GM12878 (cell line): ENCODE measurements around the gene RSPRY1. TPM values are rescaled to one million over a fixed set of nuclear protein-coding genes. Genes with fewer than 3 reads are reported as not detected.

Source experiments
- ATF7 ChIP-seq: fragments of 450-650 bp; IDR thresholded peaks from 2 replicates; pipeline ENCODE4 v1.6.1; 2016; ENCODE audit warnings: low read depth, mild to moderate bottlenecking
- BHLHE40 ChIP-seq, 2 experiments: fragments of 450-650 bp in 1 of 2; IDR thresholded peaks; 2 replicates each; pipeline ENCODE4 v1.6.1; 2011 to 2017; ENCODE audit warnings: low read depth in 2 of 2, borderline replicate concordance in 1 of 2, improper control_type of control experiment in 1 of 2, low read length in 1 of 2, mild to moderate bottlenecking in 1 of 2
- BMI1 ChIP-seq: fragments of 450-650 bp; IDR thresholded peaks from 2 replicates; pipeline ENCODE4 v1.6.1; 2016; ENCODE audit warnings: mild to moderate bottlenecking, moderate library complexity, borderline replicate concordance
- CHD2 ChIP-seq: IDR thresholded peaks from 2 replicates; pipeline ENCODE4 v1.6.1; 2011; ENCODE audit warnings: low read depth, low read length, improper control_type of control experiment, borderline replicate concordance
- CHD4 ChIP-seq: fragments of 200-600 bp; sonication (generic); IDR thresholded peaks from 2 replicates; pipeline ENCODE4 v1.6.1; 2016; ENCODE audit warnings: mild to moderate bottlenecking
- DPF2 ChIP-seq: fragments of 450-650 bp; IDR thresholded peaks from 2 replicates; pipeline ENCODE4 v1.6.1; 2017; ENCODE audit warnings: mild to moderate bottlenecking
- ELK1 ChIP-seq: IDR thresholded peaks from 2 replicates; pipeline ENCODE4 v1.6.1; 2012; ENCODE audit warnings: low read depth, low read length, improper control_type of control experiment
- EP300 ChIP-seq, 2 experiments: fragments of 150-350 bp in 1 of 2; IDR thresholded peaks; 2 replicates each; pipeline ENCODE4 v1.6.1; 2011 to 2012; ENCODE audit warnings: low read depth in 2 of 2, low read length in 2 of 2, borderline replicate concordance in 1 of 2, improper control_type of control experiment in 1 of 2, inconsistent platforms in 1 of 2; ENCODE audit not compliant: control insufficient read depth in 1 of 2
- JUNB ChIP-seq: IDR thresholded peaks from 2 replicates; pipeline ENCODE4 v1.6.1; 2016; ENCODE audit warnings: antibody characterized with exemption, mild to moderate bottlenecking
- MAX ChIP-seq: IDR thresholded peaks from 2 replicates; pipeline ENCODE4 v1.6.1; 2012; ENCODE audit warnings: low read depth, low read length, improper control_type of control experiment
- MTA2 ChIP-seq: fragments of 450-650 bp; IDR thresholded peaks from 2 replicates; pipeline ENCODE4 v1.6.1; 2016; ENCODE audit warnings: low read depth, mild to moderate bottlenecking, moderate library complexity
- MXI1 ChIP-seq: fragments of 150-350 bp; IDR thresholded peaks from 2 replicates; pipeline ENCODE4 v1.6.1; 2011; ENCODE audit warnings: low read depth, mild to moderate bottlenecking, inconsistent platforms, low read length, improper control_type of control experiment
- NBN ChIP-seq: fragments of 450-650 bp; IDR thresholded peaks from 2 replicates; pipeline ENCODE4 v1.6.1; 2016
- NR2F1 ChIP-seq: fragments of 450-650 bp; conservative IDR thresholded peaks from 2 replicates; pipeline ENCODE4 v1.6.1; 2017; ENCODE audit warnings: mild to moderate bottlenecking
- POU2F2 ChIP-seq: IDR thresholded peaks from 3 replicates; pipeline ENCODE4 v1.6.1; 2011; ENCODE audit warnings: low read depth, mild to moderate bottlenecking, low read length, borderline replicate concordance
- RAD21 ChIP-seq: IDR thresholded peaks from 2 replicates; pipeline ENCODE4 v1.6.1; 2011; ENCODE audit warnings: mild to moderate bottlenecking, low read depth, low read length, moderate library complexity; ENCODE audit not compliant: insufficient read depth
- RB1 ChIP-seq: fragments of 450-650 bp; formaldehyde crosslinking; IDR thresholded peaks from 2 replicates; pipeline ENCODE4 v1.6.1; 2017; ENCODE audit warnings: mild to moderate bottlenecking, borderline replicate concordance
- RELA ChIP-seq: fragments of 450-650 bp; IDR thresholded peaks from 2 replicates; pipeline ENCODE4 v1.8.0; 2014; ENCODE audit warnings: borderline replicate concordance; ENCODE audit not compliant: partially characterized antibody
- RFX5 ChIP-seq: IDR thresholded peaks from 2 replicates; pipeline ENCODE4 v1.6.1; 2011; ENCODE audit warnings: low read depth, low read length, improper control_type of control experiment
- SMAD1 ChIP-seq: fragments of 450-650 bp; IDR thresholded peaks from 2 replicates; pipeline ENCODE4 v1.6.1; 2018; ENCODE audit warnings: mild to moderate bottlenecking, low read depth; ENCODE audit not compliant: partially characterized antibody
- SMC3 ChIP-seq: IDR thresholded peaks from 2 replicates; pipeline ENCODE4 v1.6.1; 2011; ENCODE audit warnings: low read length, improper control_type of control experiment, borderline replicate concordance
- SPI1 ChIP-seq: IDR thresholded peaks from 2 replicates; pipeline ENCODE4 v1.6.1; 2011; ENCODE audit warnings: low read depth, mild to moderate bottlenecking, low read length, moderate library complexity, borderline replicate concordance; ENCODE audit not compliant: insufficient read depth
- SREBF1 ChIP-seq: IDR thresholded peaks from 2 replicates; pipeline ENCODE4 v1.6.1; 2012; ENCODE audit warnings: mild to moderate bottlenecking, low read length
- TCF12 ChIP-seq: IDR thresholded peaks from 2 replicates; pipeline ENCODE4 v1.6.1; 2011; ENCODE audit warnings: low read depth, mild to moderate bottlenecking, low read length
- TCF3 ChIP-seq: IDR thresholded peaks from 2 replicates; pipeline ENCODE4 v1.6.1; 2012; ENCODE audit warnings: low read depth, mild to moderate bottlenecking, low read length, borderline replicate concordance; ENCODE audit not compliant: insufficient read depth
- YBX1 ChIP-seq: fragments of 450-650 bp; IDR thresholded peaks from 2 replicates; pipeline ENCODE4 v1.6.1; 2016; ENCODE audit warnings: antibody characterized with exemption
- ZSCAN29 ChIP-seq: fragments of 450-650 bp; IDR thresholded peaks from 2 replicates; pipeline ENCODE4 v1.6.1; 2017; ENCODE audit warnings: mild to moderate bottlenecking, moderate library complexity
- polyA plus RNA-seq, 11 experiments: library from polyadenylated mRNA; depleted of rRNA in 4 of 11; unstranded in 6 of 11; stranded (reverse) in 5 of 11; fragments of >200 nt; fragmentation: Nextera tagmentation in 4 of 11; fragmentation: Illumina TruSeq in 1 of 11; extraction: Ambion mirVana in 4 of 11; extraction: Trizol in 1 of 11; gene quantifications; 1 replicate in 1 of 11; 2 replicates in 10 of 11; pipeline versions ENCODE4 v1.2.1 to v1.2.3, GENCODE V29; 2011 to 2016; ENCODE audit warnings: inconsistent platforms in 2 of 11, missing spikeins in 2 of 11, low read depth in 1 of 11
- total RNA-seq, 4 experiments: library from RNA; depleted of rRNA in 3 of 4; stranded (reverse); fragments of >200 nt in 3 of 4; fragmentation: Illumina TruSeq in 1 of 4; extraction: Trizol in 1 of 4; gene quantifications; 2 replicates each; pipeline versions ENCODE4 v1.2.1 to v1.2.3, GENCODE V29; 2013 to 2021
- TF ChIP-seq, protein P1 (sequence below): fragments of 450-650 bp; IDR thresholded peaks from 2 replicates; pipeline ENCODE4 v1.6.1; 2017; ENCODE audit warnings: mild to moderate bottlenecking, low read depth, inconsistent platforms; ENCODE audit not compliant: poor library complexity, severe bottlenecking

The RSPRY1 gene
- total and polyA plus RNA-seq, 10 of the 15 experiments (the other 5 are each of a cell fraction or from before 2014, with no cell fraction given): 18.5 to 57.0 (median 41.2) TPM

DNA sequence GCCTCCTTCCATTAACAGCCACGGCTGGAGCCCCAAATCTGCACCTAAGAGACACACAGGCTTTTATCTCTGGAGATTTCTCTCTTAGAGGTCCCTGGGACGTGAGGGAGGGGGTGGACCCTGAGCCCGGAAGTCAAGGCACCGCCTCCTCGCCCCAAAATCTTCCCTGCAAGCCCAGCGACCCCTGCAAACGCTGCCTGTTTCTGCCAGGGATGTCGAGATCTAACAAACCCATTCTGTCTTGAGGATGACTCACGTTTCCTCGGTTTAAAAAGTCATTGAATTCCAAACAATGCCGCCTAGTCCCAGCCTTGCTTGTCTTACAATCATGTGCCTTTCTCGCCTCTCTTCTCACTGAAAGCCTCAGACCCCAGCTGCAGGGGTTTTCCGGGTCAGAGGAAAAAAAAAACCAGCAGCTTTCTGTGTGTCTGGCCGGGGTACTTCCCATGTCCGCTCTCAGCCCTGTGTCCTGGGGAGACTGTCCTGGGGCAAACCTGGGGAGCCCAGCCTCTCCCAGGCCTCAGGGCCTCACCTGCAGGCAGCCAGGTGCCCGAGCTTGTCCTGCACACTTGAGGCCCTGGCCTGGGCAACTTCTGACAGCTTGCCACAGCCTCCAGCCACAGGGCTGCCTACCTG, 74.3 kb downstream of the RSPRY1 start (continued):
- TF ChIP-seq MAX: 0 out of 2 replicates have a peak, but pooled peaks have one; percentile 24
- TF ChIP-seq POU2F2: no peak
- TF ChIP-seq TCF3: 0 out of 2 replicates have a peak, but pooled peaks have one; percentile 21
- 0 out of 2 replicates have a peak, but pooled peaks have one; percentile 31 for TF ChIP-seq RFX5
- TF ChIP-seq NBN: 0 out of 2 replicates have a peak, but pooled peaks have one; percentile 40
- no peak for TF ChIP-seq SMAD1
- no peak for TF ChIP-seq BMI1
- peak; percentile 57 for TF ChIP-seq NR2F1
- TF ChIP-seq BHLHE40 (IDR thresholded peaks at IDR 0.05; ENCODE audit: borderline replicate concordance in 1 of 2, low read depth in 2 of 2, low read length in 1 of 2): peak; percentile 72 to 73
- TF ChIP-seq, protein P1, sequence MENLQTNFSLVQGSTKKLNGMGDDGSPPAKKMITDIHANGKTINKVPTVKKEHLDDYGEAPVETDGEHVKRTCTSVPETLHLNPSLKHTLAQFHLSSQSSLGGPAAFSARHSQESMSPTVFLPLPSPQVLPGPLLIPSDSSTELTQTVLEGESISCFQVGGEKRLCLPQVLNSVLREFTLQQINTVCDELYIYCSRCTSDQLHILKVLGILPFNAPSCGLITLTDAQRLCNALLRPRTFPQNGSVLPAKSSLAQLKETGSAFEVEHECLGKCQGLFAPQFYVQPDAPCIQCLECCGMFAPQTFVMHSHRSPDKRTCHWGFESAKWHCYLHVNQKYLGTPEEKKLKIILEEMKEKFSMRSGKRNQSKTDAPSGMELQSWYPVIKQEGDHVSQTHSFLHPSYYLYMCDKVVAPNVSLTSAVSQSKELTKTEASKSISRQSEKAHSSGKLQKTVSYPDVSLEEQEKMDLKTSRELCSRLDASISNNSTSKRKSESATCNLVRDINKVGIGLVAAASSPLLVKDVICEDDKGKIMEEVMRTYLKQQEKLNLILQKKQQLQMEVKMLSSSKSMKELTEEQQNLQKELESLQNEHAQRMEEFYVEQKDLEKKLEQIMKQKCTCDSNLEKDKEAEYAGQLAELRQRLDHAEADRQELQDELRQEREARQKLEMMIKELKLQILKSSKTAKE: peak; percentile 14
- TF ChIP-seq ELK1: peak; percentile 27; the same call in 1 of the 2 replicates
- no peak for TF ChIP-seq ZSCAN29
- no peak for TF ChIP-seq JUNB
- peak; percentile 76; the same call in 1 of the 2 replicates for TF ChIP-seq TCF12
- TF ChIP-seq RB1: peak; percentile 31; the same call in 1 of the 2 replicates
- no peak for TF ChIP-seq CHD2
- TF ChIP-seq RAD21: no peak
- TF ChIP-seq DPF2: 0 out of 2 replicates have a peak, but pooled peaks have one; percentile 36
- no peak for TF ChIP-seq SPI1
- peak; percentile 85 for TF ChIP-seq RELA
- TF ChIP-seq SMC3: 0 out of 2 replicates have a peak, but pooled peaks have one; percentile 2
- TF ChIP-seq CHD4: no peak
- peak; percentile 36; the same call in 1 of the 2 replicates for TF ChIP-seq MXI1
- TF ChIP-seq MTA2: 0 out of 2 replicates have a peak, but pooled peaks have one; percentile 11
- TF ChIP-seq EP300 (IDR thresholded peaks at IDR 0.05; ENCODE audit: borderline replicate concordance in 1 of 2, control insufficient read depth in 1 of 2, low read depth in 2 of 2, low read length in 2 of 2): no peak
- TF ChIP-seq ATF7: 0 out of 2 replicates have a peak, but pooled peaks have one; percentile 11
- TF ChIP-seq SREBF1: no peak
- no peak for TF ChIP-seq YBX1
